Smooth muscle cell (in vitro differentiated cells): ENCODE data around the gene BCDIN3D. TPM values are rescaled to one million over a fixed set of nuclear protein-coding genes. Genes with fewer than 3 reads are reported as not detected.

Experiments
- DNase-seq: peaks from one replicate; lab custom pipeline; 2025; ENCODE audit not compliant: unreplicated experiment; lab: John Stamatoyannopoulos, UW
- H2AFZ ChIP-seq: fragments of 200-600 bp; sonication (generic); 2 replicates; pipeline ENCODE4 v1.6.0; 2016; ENCODE audit warnings: antibody characterized with exemption, low read depth, mild to moderate bottlenecking
- H3F3A ChIP-seq: fragments of 200-600 bp; sonication (generic); 2 replicates; pipeline ENCODE4 v1.6.0; 2017; ENCODE audit warnings: antibody characterized with exemption, low read depth
- H3K27ac ChIP-seq: fragments of 200-600 bp; sonication (generic); 2 replicates; pipeline ENCODE4 v1.5.1; 2016; ENCODE audit warnings: low read depth, mild to moderate bottlenecking
- H3K27me3 ChIP-seq: fragments of 200-600 bp; sonication (generic); 2 replicates; pipeline ENCODE4 v1.6.1; 2016; ENCODE audit warnings: low read depth, mild to moderate bottlenecking
- H3K36me3 ChIP-seq: fragments of 200-600 bp; sonication (generic); 2 replicates; pipeline ENCODE4 v1.5.1; 2016; ENCODE audit warnings: low read depth
- H3K4me1 ChIP-seq: fragments of 200-600 bp; sonication (generic); 2 replicates; pipeline ENCODE4 v1.5.1; 2016; ENCODE audit warnings: low read depth
- H3K4me2 ChIP-seq: fragments of 200-600 bp; sonication (generic); 2 replicates; pipeline ENCODE4 v1.6.0; 2016; ENCODE audit warnings: mild to moderate bottlenecking
- H3K4me3 ChIP-seq: fragments of 200-600 bp; sonication (generic); 2 replicates; pipeline ENCODE4 v1.5.1; 2016; ENCODE audit warnings: mild to moderate bottlenecking
- H3K79me2 ChIP-seq: fragments of 200-600 bp; sonication (generic); 2 replicates; pipeline ENCODE4 v1.6.0; 2016; ENCODE audit warnings: low read depth, mild to moderate bottlenecking
- H3K9ac ChIP-seq: fragments of 200-600 bp; sonication (generic); 2 replicates; pipeline ENCODE4 v1.6.0; 2016; ENCODE audit warnings: low read depth
- H3K9me3 ChIP-seq: fragments of 200-600 bp; sonication (generic); replicated peaks from 2 replicates; pipeline ENCODE4 v1.5.1; 2016; ENCODE audit warnings: low read depth
- H4K20me1 ChIP-seq: fragments of 200-600 bp; sonication (generic); 2 replicates; pipeline ENCODE4 v1.6.0; 2016; ENCODE audit warnings: low read depth
- WGBS: methylation state at CpG from one replicate; pipeline ENCODE4 v1.1.7; 2016; ENCODE audit warnings: low lambda C conversion rate; 5-methylcytosine and 5-hydroxymethylcytosine counted together
- polyA plus RNA-seq: library from polyadenylated mRNA; unstranded; fragments of >200 nt; fragmentation: Nextera tagmentation; extraction: Ambion mirVana; gene quantifications from 2 replicates; pipeline ENCODE4 v1.2.1, GENCODE V29; 2016
- total RNA-seq: library from RNA; depleted of rRNA; stranded (reverse); fragments of >200 nt; gene quantifications from 2 replicates; pipeline ENCODE4 v1.2.3, GENCODE V29; 2014
- TF ChIP-seq, protein P1 (sequence below): fragments of 200-600 bp; sonication (generic); IDR thresholded peaks from 2 replicates; pipeline ENCODE4 v1.5.1; 2017; ENCODE audit warnings: borderline replicate concordance, mild to moderate bottlenecking, antibody characterized with exemption; ENCODE audit not compliant: insufficient read depth, poor library complexity, severe bottlenecking

The BCDIN3D gene
- total and polyA plus RNA-seq, 2 experiments from 2014 or later, result 2.9 to 3.4 TPM

DNA sequence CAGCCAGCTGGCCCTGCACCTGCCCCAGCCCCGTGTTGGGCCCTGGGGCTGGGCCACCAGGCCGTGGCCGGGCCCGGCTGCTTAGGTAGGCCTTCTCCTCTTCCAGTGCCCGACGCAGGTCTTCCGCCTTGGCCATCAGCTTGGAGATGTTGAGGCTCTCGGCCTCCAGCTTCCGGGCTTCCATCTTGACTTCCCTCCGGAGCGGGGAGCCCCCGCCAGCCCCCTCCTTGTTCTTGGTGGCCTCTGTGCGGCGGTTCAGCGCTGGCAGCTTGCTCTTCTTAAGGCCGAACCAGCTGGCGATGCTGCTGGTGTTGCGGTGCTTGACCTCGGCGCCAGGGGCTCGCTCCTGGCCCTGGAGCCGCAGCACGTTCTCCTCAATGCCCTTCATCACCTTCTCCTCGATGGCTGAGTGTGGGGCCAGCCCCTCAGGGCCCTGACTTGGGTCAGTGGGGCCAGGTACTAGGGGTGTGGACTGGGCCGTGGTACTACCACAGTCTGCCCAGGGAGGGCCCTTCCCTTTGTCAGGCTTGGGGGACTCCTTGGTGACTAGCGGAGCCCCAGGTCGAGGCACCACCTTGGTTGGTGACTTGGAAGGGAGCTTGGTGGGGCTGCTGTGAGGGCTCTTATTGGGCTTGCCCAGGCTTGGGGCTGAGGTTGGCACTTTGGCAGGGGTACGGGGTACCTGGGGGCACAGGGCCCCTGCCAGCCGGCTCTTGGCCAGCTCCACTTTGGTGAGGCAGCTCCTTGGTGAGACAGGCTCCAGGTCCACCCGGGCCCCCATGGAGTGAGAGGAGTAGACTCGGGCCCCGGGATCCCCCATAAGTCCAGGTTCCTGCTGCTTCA, 47.9 kb downstream of the BCDIN3D start:
- Histone ChIP-seq H3K9me3 (no peaks in the 10 kb centered on the region), H4K20me1 (no peaks in the 10 kb centered on the region), H3K4me3 (no peak overlapping the region), H3K4me2 (no peak overlapping the region), H3K36me3 (no peaks in the 10 kb centered on the region), H2AFZ (no peak overlapping the region), H3K27me3 (no peaks in the 10 kb centered on the region), H3K27ac (no peak overlapping the region), H3K9ac (no peak overlapping the region), H3K79me2 (no peaks in the 10 kb centered on the region), H3F3A (no peaks in the 10 kb centered on the region), H3K4me1 (no peaks in the 10 kb centered on the region)
- TF ChIP-seq, protein P1, sequence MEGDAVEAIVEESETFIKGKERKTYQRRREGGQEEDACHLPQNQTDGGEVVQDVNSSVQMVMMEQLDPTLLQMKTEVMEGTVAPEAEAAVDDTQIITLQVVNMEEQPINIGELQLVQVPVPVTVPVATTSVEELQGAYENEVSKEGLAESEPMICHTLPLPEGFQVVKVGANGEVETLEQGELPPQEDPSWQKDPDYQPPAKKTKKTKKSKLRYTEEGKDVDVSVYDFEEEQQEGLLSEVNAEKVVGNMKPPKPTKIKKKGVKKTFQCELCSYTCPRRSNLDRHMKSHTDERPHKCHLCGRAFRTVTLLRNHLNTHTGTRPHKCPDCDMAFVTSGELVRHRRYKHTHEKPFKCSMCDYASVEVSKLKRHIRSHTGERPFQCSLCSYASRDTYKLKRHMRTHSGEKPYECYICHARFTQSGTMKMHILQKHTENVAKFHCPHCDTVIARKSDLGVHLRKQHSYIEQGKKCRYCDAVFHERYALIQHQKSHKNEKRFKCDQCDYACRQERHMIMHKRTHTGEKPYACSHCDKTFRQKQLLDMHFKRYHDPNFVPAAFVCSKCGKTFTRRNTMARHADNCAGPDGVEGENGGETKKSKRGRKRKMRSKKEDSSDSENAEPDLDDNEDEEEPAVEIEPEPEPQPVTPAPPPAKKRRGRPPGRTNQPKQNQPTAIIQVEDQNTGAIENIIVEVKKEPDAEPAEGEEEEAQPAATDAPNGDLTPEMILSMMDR, result no peak
- no peak for DNase-seq
- 97% methylated on average over 32 of the region's 32 CpGs for WGBS

DNA sequence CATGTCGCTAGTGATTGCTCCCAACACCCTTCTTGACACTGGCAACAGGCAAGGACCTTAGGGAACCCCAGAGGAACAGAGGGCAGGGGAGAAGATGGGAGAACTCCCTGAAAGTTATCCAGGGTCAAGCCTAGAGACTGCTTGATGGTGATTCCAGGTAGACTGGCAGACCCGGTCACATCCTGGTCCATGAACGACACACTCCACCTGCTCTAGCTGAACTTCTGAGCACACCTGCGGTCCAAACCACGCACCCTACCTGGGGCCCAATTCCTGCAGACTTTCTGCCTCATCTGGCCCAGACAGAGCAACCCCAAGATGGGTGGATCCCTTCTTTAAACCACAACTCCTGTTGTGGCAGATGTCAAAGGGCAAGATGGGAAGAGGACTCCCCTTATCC, 48.9 kb downstream of the BCDIN3D start:
- no peak overlapping the region for H3K27ac ChIP-seq
- H3K4me1 ChIP-seq, result no peaks in the 10 kb centered on the region
- no peaks in the 10 kb centered on the region for H3K79me2 ChIP-seq
- H3F3A ChIP-seq, result no peaks in the 10 kb centered on the region
- no peak for DNase-seq
- H3K36me3 ChIP-seq, result no peaks in the 10 kb centered on the region
- TF ChIP-seq, protein P1, result no peak
- no peak overlapping the region for H3K4me3 ChIP-seq
- no peaks in the 10 kb centered on the region for H3K27me3 ChIP-seq
- H2AFZ ChIP-seq, result no peak overlapping the region
- no peak overlapping the region for H3K9ac ChIP-seq
- no peak overlapping the region for H3K4me2 ChIP-seq
- no peaks in the 10 kb centered on the region for H3K9me3 ChIP-seq
- 97% methylated on average over 5 of the region's 5 CpGs for WGBS
- no peaks in the 10 kb centered on the region for H4K20me1 ChIP-seq

DNA sequence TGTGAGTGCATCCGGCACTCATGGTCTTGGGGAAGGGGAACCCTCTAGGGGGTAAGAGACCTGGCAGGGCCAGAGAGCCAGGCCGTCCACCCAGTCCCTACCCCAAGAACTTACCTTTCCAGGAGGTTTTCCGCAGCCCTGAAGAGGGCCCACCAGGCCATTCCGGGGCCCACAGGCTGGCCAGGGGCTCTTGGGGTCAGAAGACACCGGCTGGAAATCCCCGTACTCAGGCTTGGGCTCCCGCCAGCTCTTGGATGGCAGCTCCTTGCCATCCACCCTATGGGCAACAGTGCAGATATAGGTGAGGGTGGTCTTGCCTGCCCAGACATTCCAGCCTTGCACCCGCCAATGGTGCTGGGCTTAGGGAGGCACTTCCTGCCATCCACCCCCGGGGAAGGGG, 49.3 kb downstream of the BCDIN3D start:
- Histone ChIP-seq H3K9me3 (no peaks in the 10 kb centered on the region), H3K4me1 (no peaks in the 10 kb centered on the region), H4K20me1 (no peaks in the 10 kb centered on the region), H3K4me2 (no peak overlapping the region), H3K9ac (no peak overlapping the region), H3K36me3 (no peaks in the 10 kb centered on the region), H3F3A (no peaks in the 10 kb centered on the region), H3K4me3 (no peak overlapping the region), H2AFZ (no peak overlapping the region), H3K27ac (no peak overlapping the region), H3K27me3 (no peaks in the 10 kb centered on the region), H3K79me2 (no peaks in the 10 kb centered on the region)
- DNase-seq, result no peak
- WGBS, result 99% methylated on average over 9 of the region's 9 CpGs
- TF ChIP-seq, protein P1, result no peak
